HepG2 (cell line): ENCODE results near the gene RNF13. TPM values are rescaled to one million over a fixed set of nuclear protein-coding genes. Genes with fewer than 3 reads are reported as not detected.

Experiments
- HNF4G ChIP-seq, 2 experiments: sonication (generic) in 1 of 2; formaldehyde crosslinking in 1 of 2; IDR thresholded peaks; 2 replicates each; pipeline versions ENCODE4 v1.4.0 to v1.6.1; 2011 to 2020; ENCODE audit warnings: borderline replicate concordance in 2 of 2, low read depth in 2 of 2, mild to moderate bottlenecking in 2 of 2, low read length in 1 of 2, missing genetic modification reagents in 1 of 2, moderate library complexity in 1 of 2
- NFKB2 ChIP-seq: sonication (generic); formaldehyde crosslinking; IDR thresholded peaks from 2 replicates; pipeline ENCODE4 v1.4.0; 2020; ENCODE audit warnings: missing genetic modification reagents, borderline replicate concordance
- RCOR2 ChIP-seq: IDR thresholded peaks from 2 replicates; pipeline ENCODE4 v1.6.1; 2016; ENCODE audit warnings: missing biosample characterization, missing genetic modification reagents
- SALL1 ChIP-seq: sonication (generic); formaldehyde crosslinking; IDR thresholded peaks from 2 replicates; pipeline ENCODE4 v1.8.0; 2022; ENCODE audit warnings: mild to moderate bottlenecking, missing genetic modification reagents
- SMAD9 ChIP-seq: sonication (generic); formaldehyde crosslinking; IDR thresholded peaks from 2 replicates; pipeline ENCODE4 v1.5.1; 2020; ENCODE audit warnings: mild to moderate bottlenecking, missing genetic modification reagents
- SOX13 ChIP-seq, 3 experiments: fragments of 450-650 bp in 1 of 3; sonication (generic) in 1 of 3; formaldehyde crosslinking in 1 of 3; IDR thresholded peaks in 2 of 3; conservative IDR thresholded peaks in 1 of 3; 2 replicates each; pipeline versions ENCODE4 v1.5.0 to v1.6.1; 2016 to 2020; ENCODE audit warnings: antibody characterized with exemption in 1 of 3, mild to moderate bottlenecking in 1 of 3, missing compliant biosample characterization in 1 of 3, missing genetic modification reagents in 1 of 3, moderate library complexity in 1 of 3
- ZFP36 ChIP-seq: fragments of 150-350 bp; IDR thresholded peaks from 2 replicates; pipeline ENCODE4 v1.6.1; 2018; ENCODE audit warnings: borderline replicate concordance, low read length, low read depth; ENCODE audit not compliant: partially characterized antibody
- ZNF10 ChIP-seq: sonication (generic); formaldehyde crosslinking; IDR thresholded peaks from 2 replicates; pipeline ENCODE4 v1.4.0; 2020; ENCODE audit warnings: mild to moderate bottlenecking, low read depth, missing genetic modification reagents, borderline replicate concordance
- ZNF232 ChIP-seq: sonication (generic); formaldehyde crosslinking; IDR thresholded peaks from 2 replicates; pipeline ENCODE4 v1.4.0; 2020; ENCODE audit warnings: missing genetic modification reagents, borderline replicate concordance
- ZNF451 ChIP-seq: sonication (generic); formaldehyde crosslinking; IDR thresholded peaks from 2 replicates; pipeline ENCODE4 v1.5.0; 2020; ENCODE audit warnings: mild to moderate bottlenecking, missing genetic modification reagents
- ZNF598 ChIP-seq: sonication (generic); formaldehyde crosslinking; IDR thresholded peaks from 2 replicates; pipeline ENCODE4 v1.5.1; 2020; ENCODE audit warnings: mild to moderate bottlenecking, missing genetic modification reagents, borderline replicate concordance
- ZSCAN31 ChIP-seq: sonication (generic); formaldehyde crosslinking; IDR thresholded peaks from 2 replicates; pipeline ENCODE4 v1.5.0; 2020; ENCODE audit warnings: low read depth, mild to moderate bottlenecking, missing genetic modification reagents
- polyA plus RNA-seq, 8 experiments: library from polyadenylated mRNA; depleted of rRNA in 3 of 8; stranded (reverse) in 7 of 8; unstranded in 1 of 8; fragments of >200 nt; fragmentation: Illumina TruSeq in 4 of 8; extraction: Trizol in 4 of 8; gene quantifications; 2 replicates each; pipeline versions ENCODE4 v1.2.1 to v1.2.3, GENCODE V29; 2011 to 2016; ENCODE audit warnings: low read depth in 4 of 8, missing spikeins in 1 of 8, mixed read lengths in 1 of 8; ENCODE audit not compliant: insufficient read depth in 1 of 8
- total RNA-seq, 5 experiments: library from RNA; depleted of rRNA; stranded (reverse); fragments of >200 nt; fragmentation: Illumina TruSeq; extraction: Trizol; gene quantifications; 2 replicates each; pipeline ENCODE4 v1.2.3, GENCODE V29; 2016; ENCODE audit warnings: low read depth in 1 of 5
- TF ChIP-seq, protein P1 (sequence below): IDR thresholded peaks from 2 replicates; pipeline ENCODE4 v1.6.1; 2016; ENCODE audit warnings: mild to moderate bottlenecking
- TF ChIP-seq, protein P2 (sequence below): sonication (generic); formaldehyde crosslinking; IDR thresholded peaks from 2 replicates; pipeline ENCODE4 v1.4.0; 2020; ENCODE audit warnings: mild to moderate bottlenecking, missing genetic modification reagents
- TF ChIP-seq, protein P3 (sequence below): IDR thresholded peaks from 2 replicates; pipeline ENCODE4 v1.6.1; 2016; ENCODE audit warnings: low read depth, borderline replicate concordance
- TF ChIP-seq, protein P4 (sequence below): sonication (generic); formaldehyde crosslinking; IDR thresholded peaks from 2 replicates; pipeline ENCODE4 v1.4.0; 2020; ENCODE audit warnings: missing genetic modification reagents
- TF ChIP-seq, protein P5 (sequence below): sonication (generic); formaldehyde crosslinking; conservative IDR thresholded peaks from 2 replicates; pipeline ENCODE4 v1.8.0; 2022; ENCODE audit warnings: mild to moderate bottlenecking, moderate library complexity, missing genetic modification reagents
- TF ChIP-seq, protein P6 (sequence below): sonication (generic); formaldehyde crosslinking; IDR thresholded peaks from 2 replicates; pipeline ENCODE4 v1.5.0; 2020; ENCODE audit warnings: mild to moderate bottlenecking, low read depth, missing genetic modification reagents, borderline replicate concordance

The RNF13 gene
- total and polyA plus RNA-seq, 2 of the 13 experiments (the other 11 are each of a cell fraction or from before 2014, with no cell fraction given), result 39.8 to 46.0 TPM

DNA sequence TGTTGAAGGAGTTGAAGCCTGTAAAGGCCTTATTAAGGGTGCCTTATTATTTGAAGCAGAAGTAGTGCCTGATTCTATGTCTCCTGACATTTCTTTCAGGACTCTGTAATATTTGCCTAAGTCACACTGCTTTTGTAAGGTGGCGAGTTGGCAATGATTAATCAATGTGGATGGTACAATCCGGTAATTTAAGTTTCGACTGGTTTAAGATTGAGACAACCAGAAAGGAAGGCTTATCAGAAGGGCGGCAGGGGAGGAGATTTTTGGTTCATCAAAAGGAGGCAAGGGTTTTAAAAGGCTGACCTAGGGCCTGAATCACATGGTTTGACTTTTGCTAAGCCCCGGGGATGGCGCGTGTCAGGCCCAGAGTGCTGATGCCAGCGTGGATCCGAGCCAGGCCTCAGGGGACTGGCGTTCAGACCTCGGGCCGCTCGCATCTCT lies 830 bp upstream of the RNF13 start (continued):
- no peak for TF ChIP-seq SOX13 (IDR thresholded peaks at IDR 0.05)
- TF ChIP-seq SOX13 (CRISPR knock-in tag; conservative IDR thresholded peaks at IDR 0.05 in 1 of 2, IDR thresholded peaks at IDR 0.05 in 1 of 2), result no peak
- no peak for TF ChIP-seq ZNF232
- TF ChIP-seq NFKB2 (CRISPR knock-in tag), result no peak
- TF ChIP-seq, protein P1, sequence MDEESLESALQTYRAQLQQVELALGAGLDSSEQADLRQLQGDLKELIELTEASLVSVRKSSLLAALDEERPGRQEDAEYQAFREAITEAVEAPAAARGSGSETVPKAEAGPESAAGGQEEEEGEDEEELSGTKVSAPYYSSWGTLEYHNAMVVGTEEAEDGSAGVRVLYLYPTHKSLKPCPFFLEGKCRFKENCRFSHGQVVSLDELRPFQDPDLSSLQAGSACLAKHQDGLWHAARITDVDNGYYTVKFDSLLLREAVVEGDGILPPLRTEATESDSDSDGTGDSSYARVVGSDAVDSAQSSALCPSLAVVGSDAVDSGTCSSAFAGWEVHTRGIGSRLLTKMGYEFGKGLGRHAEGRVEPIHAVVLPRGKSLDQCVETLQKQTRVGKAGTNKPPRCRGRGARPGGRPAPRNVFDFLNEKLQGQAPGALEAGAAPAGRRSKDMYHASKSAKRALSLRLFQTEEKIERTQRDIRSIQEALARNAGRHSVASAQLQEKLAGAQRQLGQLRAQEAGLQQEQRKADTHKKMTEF, result peak; percentile 82; the same call in 1 of the 2 replicates
- no peak for TF ChIP-seq ZNF10 (CRISPR knock-in tag)
- TF ChIP-seq, protein P2, sequence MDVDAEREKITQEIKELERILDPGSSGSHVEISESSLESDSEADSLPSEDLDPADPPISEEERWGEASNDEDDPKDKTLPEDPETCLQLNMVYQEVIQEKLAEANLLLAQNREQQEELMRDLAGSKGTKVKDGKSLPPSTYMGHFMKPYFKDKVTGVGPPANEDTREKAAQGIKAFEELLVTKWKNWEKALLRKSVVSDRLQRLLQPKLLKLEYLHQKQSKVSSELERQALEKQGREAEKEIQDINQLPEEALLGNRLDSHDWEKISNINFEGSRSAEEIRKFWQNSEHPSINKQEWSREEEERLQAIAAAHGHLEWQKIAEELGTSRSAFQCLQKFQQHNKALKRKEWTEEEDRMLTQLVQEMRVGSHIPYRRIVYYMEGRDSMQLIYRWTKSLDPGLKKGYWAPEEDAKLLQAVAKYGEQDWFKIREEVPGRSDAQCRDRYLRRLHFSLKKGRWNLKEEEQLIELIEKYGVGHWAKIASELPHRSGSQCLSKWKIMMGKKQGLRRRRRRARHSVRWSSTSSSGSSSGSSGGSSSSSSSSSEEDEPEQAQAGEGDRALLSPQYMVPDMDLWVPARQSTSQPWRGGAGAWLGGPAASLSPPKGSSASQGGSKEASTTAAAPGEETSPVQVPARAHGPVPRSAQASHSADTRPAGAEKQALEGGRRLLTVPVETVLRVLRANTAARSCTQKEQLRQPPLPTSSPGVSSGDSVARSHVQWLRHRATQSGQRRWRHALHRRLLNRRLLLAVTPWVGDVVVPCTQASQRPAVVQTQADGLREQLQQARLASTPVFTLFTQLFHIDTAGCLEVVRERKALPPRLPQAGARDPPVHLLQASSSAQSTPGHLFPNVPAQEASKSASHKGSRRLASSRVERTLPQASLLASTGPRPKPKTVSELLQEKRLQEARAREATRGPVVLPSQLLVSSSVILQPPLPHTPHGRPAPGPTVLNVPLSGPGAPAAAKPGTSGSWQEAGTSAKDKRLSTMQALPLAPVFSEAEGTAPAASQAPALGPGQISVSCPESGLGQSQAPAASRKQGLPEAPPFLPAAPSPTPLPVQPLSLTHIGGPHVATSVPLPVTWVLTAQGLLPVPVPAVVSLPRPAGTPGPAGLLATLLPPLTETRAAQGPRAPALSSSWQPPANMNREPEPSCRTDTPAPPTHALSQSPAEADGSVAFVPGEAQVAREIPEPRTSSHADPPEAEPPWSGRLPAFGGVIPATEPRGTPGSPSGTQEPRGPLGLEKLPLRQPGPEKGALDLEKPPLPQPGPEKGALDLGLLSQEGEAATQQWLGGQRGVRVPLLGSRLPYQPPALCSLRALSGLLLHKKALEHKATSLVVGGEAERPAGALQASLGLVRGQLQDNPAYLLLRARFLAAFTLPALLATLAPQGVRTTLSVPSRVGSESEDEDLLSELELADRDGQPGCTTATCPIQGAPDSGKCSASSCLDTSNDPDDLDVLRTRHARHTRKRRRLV (CRISPR knock-in tag), result no peak; the same call in 1 of the 2 replicates
- TF ChIP-seq, protein P3, sequence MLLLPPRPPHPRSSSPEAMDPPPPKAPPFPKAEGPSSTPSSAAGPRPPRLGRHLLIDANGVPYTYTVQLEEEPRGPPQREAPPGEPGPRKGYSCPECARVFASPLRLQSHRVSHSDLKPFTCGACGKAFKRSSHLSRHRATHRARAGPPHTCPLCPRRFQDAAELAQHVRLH, result no peak; the same call in 1 of the 2 replicates
- no peak for TF ChIP-seq SALL1
- no peak for TF ChIP-seq SMAD9
- peak; percentile 76 for TF ChIP-seq ZSCAN31 (CRISPR knock-in tag)
- no peak for TF ChIP-seq ZNF451 (CRISPR knock-in tag)
- no peak for TF ChIP-seq ZFP36
- TF ChIP-seq, protein P4, sequence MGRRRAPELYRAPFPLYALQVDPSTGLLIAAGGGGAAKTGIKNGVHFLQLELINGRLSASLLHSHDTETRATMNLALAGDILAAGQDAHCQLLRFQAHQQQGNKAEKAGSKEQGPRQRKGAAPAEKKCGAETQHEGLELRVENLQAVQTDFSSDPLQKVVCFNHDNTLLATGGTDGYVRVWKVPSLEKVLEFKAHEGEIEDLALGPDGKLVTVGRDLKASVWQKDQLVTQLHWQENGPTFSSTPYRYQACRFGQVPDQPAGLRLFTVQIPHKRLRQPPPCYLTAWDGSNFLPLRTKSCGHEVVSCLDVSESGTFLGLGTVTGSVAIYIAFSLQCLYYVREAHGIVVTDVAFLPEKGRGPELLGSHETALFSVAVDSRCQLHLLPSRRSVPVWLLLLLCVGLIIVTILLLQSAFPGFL (CRISPR knock-in tag), result no peak
- TF ChIP-seq, protein P5, sequence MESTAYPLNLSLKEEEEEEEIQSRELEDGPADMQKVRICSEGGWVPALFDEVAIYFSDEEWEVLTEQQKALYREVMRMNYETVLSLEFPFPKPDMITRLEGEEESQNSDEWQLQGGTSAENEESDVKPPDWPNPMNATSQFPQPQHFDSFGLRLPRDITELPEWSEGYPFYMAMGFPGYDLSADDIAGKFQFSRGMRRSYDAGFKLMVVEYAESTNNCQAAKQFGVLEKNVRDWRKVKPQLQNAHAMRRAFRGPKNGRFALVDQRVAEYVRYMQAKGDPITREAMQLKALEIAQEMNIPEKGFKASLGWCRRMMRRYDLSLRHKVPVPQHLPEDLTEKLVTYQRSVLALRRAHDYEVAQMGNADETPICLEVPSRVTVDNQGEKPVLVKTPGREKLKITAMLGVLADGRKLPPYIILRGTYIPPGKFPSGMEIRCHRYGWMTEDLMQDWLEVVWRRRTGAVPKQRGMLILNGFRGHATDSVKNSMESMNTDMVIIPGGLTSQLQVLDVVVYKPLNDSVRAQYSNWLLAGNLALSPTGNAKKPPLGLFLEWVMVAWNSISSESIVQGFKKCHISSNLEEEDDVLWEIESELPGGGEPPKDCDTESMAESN (CRISPR knock-in tag), result no peak
- 0 out of 2 replicates have a peak, but pooled peaks have one; percentile 17 for TF ChIP-seq ZNF598
- TF ChIP-seq RCOR2 (CRISPR knock-in tag), result no peak
- no peak for TF ChIP-seq HNF4G (IDR thresholded peaks at IDR 0.05; ENCODE audit: borderline replicate concordance, low read depth, low read length)
- TF ChIP-seq HNF4G (CRISPR knock-in tag; IDR thresholded peaks at IDR 0.05; ENCODE audit: borderline replicate concordance, low read depth), result no peak
- TF ChIP-seq, protein P6, sequence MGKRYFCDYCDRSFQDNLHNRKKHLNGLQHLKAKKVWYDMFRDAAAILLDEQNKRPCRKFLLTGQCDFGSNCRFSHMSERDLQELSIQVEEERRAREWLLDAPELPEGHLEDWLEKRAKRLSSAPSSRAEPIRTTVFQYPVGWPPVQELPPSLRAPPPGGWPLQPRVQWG, result no peak
